ENCODE data around the gene MX1. TPM values are rescaled to one million over a fixed set of nuclear protein-coding genes. Genes with fewer than 3 reads are reported as not detected.

The MX1 gene
- total and polyA plus RNA-seq, 2 experiments from 2014 or later, result not detected

DNA sequence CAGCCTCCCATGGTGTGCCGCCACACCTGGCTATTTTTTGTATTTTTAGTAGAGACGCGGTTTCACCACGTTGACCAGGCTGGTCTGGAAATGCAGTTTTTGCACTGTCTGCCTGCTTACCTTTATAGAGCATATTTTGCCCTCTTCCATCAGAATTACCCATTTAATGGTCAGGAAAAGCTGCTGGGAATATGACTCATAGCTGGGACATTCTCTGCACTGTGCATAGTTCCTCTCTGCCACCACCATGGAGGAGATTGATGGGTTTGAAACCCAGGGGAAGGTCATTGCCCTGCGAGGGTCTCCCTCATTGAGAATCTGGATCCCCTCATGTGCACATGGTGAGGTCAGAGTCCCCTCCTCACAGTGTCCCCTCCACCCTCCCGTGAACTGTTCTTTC, 32.1 kb downstream of the MX1 start:
- H3K4me1 ChIP-seq (ENCODE audit: low read depth), result no peaks in the 10 kb centered on the region
- no peaks in the 10 kb centered on the region for H3K27me3 ChIP-seq
- no peak overlapping the region for H3K27ac ChIP-seq
- no peaks in the 10 kb centered on the region for H3K9me3 ChIP-seq (ENCODE audit: low read depth)
- no peak for DNase-seq (ENCODE audit: low read depth in 1 of 2, low spot score in 1 of 2)
- TF ChIP-seq, protein P1, sequence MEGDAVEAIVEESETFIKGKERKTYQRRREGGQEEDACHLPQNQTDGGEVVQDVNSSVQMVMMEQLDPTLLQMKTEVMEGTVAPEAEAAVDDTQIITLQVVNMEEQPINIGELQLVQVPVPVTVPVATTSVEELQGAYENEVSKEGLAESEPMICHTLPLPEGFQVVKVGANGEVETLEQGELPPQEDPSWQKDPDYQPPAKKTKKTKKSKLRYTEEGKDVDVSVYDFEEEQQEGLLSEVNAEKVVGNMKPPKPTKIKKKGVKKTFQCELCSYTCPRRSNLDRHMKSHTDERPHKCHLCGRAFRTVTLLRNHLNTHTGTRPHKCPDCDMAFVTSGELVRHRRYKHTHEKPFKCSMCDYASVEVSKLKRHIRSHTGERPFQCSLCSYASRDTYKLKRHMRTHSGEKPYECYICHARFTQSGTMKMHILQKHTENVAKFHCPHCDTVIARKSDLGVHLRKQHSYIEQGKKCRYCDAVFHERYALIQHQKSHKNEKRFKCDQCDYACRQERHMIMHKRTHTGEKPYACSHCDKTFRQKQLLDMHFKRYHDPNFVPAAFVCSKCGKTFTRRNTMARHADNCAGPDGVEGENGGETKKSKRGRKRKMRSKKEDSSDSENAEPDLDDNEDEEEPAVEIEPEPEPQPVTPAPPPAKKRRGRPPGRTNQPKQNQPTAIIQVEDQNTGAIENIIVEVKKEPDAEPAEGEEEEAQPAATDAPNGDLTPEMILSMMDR (IDR thresholded peaks at IDR 0.05; ENCODE audit: low read depth, low read length), result no peak
- H3K4me3 ChIP-seq, result no peak overlapping the region
- no peaks in the 10 kb centered on the region for H3K36me3 ChIP-seq

DNA sequence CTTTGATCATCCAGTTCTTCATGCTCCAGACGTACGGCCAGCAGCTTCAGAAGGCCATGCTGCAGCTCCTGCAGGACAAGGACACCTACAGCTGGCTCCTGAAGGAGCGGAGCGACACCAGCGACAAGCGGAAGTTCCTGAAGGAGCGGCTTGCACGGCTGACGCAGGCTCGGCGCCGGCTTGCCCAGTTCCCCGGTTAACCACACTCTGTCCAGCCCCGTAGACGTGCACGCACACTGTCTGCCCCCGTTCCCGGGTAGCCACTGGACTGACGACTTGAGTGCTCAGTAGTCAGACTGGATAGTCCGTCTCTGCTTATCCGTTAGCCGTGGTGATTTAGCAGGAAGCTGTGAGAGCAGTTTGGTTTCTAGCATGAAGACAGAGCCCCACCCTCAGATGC, 32.5 kb downstream of the MX1 start:
- no peaks in the 10 kb centered on the region for H3K36me3 ChIP-seq
- DNase-seq (ENCODE audit: low read depth in 1 of 2, low spot score in 1 of 2), result no peak
- no peaks in the 10 kb centered on the region for H3K27me3 ChIP-seq
- H3K4me1 ChIP-seq (ENCODE audit: low read depth), result no peaks in the 10 kb centered on the region
- H3K4me3 ChIP-seq, result no peak overlapping the region
- no peak overlapping the region for H3K27ac ChIP-seq
- no peaks in the 10 kb centered on the region for H3K9me3 ChIP-seq (ENCODE audit: low read depth)
- TF ChIP-seq, protein P1 (IDR thresholded peaks at IDR 0.05; ENCODE audit: low read depth, low read length), result no peak

- DNase-seq (ENCODE audit: low read depth in 1 of 2, low spot score in 1 of 2), result no peak
- H3K4me3 ChIP-seq, result no peak overlapping the region
- no peaks in the 10 kb centered on the region for H3K9me3 ChIP-seq (ENCODE audit: low read depth)
- TF ChIP-seq, protein P1 (IDR thresholded peaks at IDR 0.05; ENCODE audit: low read depth, low read length), result no peak
- H3K4me1 ChIP-seq (ENCODE audit: low read depth), result no peaks in the 10 kb centered on the region
- H3K27me3 ChIP-seq, result no peaks in the 10 kb centered on the region
- H3K27ac ChIP-seq, result no peak overlapping the region
- H3K36me3 ChIP-seq, result no peaks in the 10 kb centered on the region
Measured at GRCh38 chr21:41459884-41460534, 34.0 kb downstream of the MX1 start.

DNA sequence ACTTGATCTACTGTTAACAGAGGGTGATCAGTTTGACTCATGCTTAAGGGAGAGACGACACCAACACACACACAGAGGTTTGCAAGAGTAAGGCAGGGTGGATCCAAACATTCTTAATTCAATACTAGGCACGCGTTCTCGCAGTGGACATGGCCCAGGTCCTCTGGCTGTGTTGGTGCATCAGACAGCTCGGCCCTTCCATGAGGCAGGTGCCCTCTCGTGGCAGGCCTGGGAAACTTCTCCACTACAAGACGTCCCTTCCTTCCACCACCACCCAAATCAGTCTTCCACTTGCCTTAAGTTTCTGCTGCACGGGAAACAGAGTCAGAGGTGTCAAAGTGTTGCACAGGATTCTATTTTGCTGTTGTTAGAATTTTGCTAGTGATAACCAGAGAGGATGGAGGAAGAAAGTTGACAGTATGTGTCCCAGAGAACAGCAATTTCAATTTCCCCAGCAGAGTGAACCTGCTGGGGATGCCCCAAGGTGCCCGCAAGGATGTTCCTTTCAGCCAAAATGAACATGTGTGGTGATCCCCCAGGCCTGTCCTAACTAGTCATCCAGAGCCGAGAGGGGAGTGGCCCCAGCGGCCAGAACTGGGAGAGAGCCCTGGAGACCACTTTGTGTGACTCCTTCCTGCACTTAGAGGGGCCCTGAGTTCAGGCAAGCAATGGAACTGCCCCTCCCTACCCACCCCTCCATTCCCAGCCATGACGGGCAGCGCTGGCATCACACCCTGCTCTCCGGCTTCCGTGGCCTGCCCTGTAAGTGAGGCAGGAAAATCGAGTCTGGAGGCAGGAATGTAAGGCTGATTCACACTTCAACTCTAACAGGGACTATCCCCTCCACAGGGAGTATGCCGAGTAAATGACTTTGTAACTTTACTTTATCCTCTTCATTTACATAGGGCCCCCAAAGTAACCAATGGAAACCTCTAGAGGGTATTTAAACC, 34.8 kb downstream of the MX1 start:
- Histone ChIP-seq H3K27ac (no peak overlapping the region), H3K36me3 (no peaks in the 10 kb centered on the region), H3K27me3 (no peaks in the 10 kb centered on the region), H3K4me3 (no peak overlapping the region), H3K9me3 (ENCODE audit: low read depth) (no peaks in the 10 kb centered on the region), H3K4me1 (ENCODE audit: low read depth) (no peaks in the 10 kb centered on the region)
- peak; percentile 75 to 87 for DNase-seq (ENCODE audit: low read depth in 1 of 2, low spot score in 1 of 2)
- TF ChIP-seq, protein P1 (IDR thresholded peaks at IDR 0.05; ENCODE audit: low read depth, low read length), result peak; percentile 96

DNA sequence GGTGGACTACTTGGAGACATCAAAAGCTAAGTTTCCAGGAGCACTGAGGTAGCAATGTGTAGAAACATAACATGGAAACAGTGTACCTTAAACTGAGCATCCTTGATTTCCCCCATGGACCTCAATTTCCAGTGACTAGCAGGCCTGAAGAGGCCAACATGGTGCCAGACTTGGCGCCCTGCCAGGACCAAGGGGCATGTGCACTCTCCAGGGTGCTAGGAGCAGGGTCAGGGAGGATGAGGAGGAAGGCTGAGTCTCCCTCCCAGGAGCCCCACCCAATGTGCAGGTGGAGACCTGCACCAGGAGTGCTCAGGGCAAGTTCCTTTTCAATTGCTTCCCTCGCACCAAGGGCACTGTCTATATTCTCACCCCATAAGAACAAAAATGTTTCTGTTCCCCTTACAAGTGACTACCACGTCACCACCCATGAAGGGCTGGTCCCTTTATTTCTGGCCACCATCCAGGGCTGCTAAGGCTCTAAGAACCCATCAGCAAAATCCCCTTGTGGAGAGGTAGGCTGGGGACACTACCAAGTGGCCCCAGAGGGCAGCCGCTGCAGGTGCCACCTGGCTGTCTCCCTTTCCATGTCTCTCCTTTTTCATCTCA, 39.2 kb downstream of the MX1 start:
- DNase-seq (ENCODE audit: low read depth in 1 of 2, low spot score in 1 of 2), result no peak
- Histone ChIP-seq H3K4me1 (ENCODE audit: low read depth) (no peaks in the 10 kb centered on the region), H3K27ac (no peak overlapping the region), H3K4me3 (no peak overlapping the region), H3K36me3 (no peaks in the 10 kb centered on the region), H3K27me3 (no peaks in the 10 kb centered on the region), H3K9me3 (ENCODE audit: low read depth) (no peaks in the 10 kb centered on the region)
- TF ChIP-seq, protein P1 (IDR thresholded peaks at IDR 0.05; ENCODE audit: low read depth, low read length), result no peak
